Measurements from ENCODE around the gene SPTBN5. TPM values are rescaled to one million over a fixed set of nuclear protein-coding genes. Genes with fewer than 3 reads are reported as not detected.

The SPTBN5 gene
- total RNA-seq, 1 experiment from 2014 or later, result 1.2 TPM

DNA sequence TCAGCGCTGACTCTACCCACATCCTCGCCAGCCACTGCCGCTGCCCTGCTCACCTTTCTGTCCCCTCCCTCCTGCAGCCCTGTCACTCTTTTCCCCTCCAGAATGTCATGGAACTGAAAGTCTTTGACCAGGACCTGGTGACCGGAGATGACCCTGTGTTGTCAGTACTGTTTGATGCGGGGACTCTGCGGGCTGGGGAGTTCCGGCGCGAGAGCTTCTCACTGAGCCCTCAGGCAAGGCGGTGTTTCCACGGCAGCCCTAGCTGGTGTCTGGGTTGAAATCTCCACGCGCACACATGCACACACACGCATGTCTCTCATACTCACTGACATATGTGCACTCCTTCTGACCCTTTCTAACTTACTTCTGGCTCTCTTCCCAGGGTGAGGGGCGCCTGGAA is 53.2 kb downstream of the SPTBN5 start (continued):
- no peak for TF ChIP-seq SMAD4 (CRISPR knock-in tag; IDR thresholded peaks at IDR 0.05)
- TF ChIP-seq, protein P1, sequence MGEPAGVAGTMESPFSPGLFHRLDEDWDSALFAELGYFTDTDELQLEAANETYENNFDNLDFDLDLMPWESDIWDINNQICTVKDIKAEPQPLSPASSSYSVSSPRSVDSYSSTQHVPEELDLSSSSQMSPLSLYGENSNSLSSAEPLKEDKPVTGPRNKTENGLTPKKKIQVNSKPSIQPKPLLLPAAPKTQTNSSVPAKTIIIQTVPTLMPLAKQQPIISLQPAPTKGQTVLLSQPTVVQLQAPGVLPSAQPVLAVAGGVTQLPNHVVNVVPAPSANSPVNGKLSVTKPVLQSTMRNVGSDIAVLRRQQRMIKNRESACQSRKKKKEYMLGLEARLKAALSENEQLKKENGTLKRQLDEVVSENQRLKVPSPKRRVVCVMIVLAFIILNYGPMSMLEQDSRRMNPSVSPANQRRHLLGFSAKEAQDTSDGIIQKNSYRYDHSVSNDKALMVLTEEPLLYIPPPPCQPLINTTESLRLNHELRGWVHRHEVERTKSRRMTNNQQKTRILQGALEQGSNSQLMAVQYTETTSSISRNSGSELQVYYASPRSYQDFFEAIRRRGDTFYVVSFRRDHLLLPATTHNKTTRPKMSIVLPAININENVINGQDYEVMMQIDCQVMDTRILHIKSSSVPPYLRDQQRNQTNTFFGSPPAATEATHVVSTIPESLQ (CRISPR knock-in tag; IDR thresholded peaks at IDR 0.05), result no peak
- no peak for TF ChIP-seq ZNF416 (CRISPR knock-in tag; IDR thresholded peaks at IDR 0.05)
- TF ChIP-seq, protein P2, sequence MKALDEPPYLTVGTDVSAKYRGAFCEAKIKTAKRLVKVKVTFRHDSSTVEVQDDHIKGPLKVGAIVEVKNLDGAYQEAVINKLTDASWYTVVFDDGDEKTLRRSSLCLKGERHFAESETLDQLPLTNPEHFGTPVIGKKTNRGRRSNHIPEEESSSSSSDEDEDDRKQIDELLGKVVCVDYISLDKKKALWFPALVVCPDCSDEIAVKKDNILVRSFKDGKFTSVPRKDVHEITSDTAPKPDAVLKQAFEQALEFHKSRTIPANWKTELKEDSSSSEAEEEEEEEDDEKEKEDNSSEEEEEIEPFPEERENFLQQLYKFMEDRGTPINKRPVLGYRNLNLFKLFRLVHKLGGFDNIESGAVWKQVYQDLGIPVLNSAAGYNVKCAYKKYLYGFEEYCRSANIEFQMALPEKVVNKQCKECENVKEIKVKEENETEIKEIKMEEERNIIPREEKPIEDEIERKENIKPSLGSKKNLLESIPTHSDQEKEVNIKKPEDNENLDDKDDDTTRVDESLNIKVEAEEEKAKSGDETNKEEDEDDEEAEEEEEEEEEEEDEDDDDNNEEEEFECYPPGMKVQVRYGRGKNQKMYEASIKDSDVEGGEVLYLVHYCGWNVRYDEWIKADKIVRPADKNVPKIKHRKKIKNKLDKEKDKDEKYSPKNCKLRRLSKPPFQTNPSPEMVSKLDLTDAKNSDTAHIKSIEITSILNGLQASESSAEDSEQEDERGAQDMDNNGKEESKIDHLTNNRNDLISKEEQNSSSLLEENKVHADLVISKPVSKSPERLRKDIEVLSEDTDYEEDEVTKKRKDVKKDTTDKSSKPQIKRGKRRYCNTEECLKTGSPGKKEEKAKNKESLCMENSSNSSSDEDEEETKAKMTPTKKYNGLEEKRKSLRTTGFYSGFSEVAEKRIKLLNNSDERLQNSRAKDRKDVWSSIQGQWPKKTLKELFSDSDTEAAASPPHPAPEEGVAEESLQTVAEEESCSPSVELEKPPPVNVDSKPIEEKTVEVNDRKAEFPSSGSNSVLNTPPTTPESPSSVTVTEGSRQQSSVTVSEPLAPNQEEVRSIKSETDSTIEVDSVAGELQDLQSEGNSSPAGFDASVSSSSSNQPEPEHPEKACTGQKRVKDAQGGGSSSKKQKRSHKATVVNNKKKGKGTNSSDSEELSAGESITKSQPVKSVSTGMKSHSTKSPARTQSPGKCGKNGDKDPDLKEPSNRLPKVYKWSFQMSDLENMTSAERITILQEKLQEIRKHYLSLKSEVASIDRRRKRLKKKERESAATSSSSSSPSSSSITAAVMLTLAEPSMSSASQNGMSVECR (CRISPR knock-in tag; IDR thresholded peaks at IDR 0.05; ENCODE audit: borderline replicate concordance), result no peak
- no peak for TF ChIP-seq ATF1 (CRISPR knock-in tag; IDR thresholded peaks at IDR 0.05)
- no peak for TF ChIP-seq NR1H2 (CRISPR knock-in tag; IDR thresholded peaks at IDR 0.05)
- no peak for TF ChIP-seq CBFB (CRISPR knock-in tag; IDR thresholded peaks at IDR 0.05; ENCODE audit: low read depth)
- TF ChIP-seq, protein P3, sequence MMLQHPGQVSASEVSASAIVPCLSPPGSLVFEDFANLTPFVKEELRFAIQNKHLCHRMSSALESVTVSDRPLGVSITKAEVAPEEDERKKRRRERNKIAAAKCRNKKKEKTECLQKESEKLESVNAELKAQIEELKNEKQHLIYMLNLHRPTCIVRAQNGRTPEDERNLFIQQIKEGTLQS (CRISPR knock-in tag; conservative IDR thresholded peaks at IDR 0.05), result no peak
- no peak for TF ChIP-seq RELA (CRISPR knock-in tag; IDR thresholded peaks at IDR 0.05; ENCODE audit: borderline replicate concordance)
- TF ChIP-seq ZNF263 (CRISPR knock-in tag; IDR thresholded peaks at IDR 0.05; ENCODE audit: low read depth), result no peak
- TF ChIP-seq RORB (CRISPR knock-in tag; IDR thresholded peaks at IDR 0.05), result no peak
- TF ChIP-seq ZNF671 (CRISPR knock-in tag; IDR thresholded peaks at IDR 0.05), result no peak
- TF ChIP-seq ZNF121 (CRISPR knock-in tag; IDR thresholded peaks at IDR 0.05), result no peak
- TF ChIP-seq, protein P4, sequence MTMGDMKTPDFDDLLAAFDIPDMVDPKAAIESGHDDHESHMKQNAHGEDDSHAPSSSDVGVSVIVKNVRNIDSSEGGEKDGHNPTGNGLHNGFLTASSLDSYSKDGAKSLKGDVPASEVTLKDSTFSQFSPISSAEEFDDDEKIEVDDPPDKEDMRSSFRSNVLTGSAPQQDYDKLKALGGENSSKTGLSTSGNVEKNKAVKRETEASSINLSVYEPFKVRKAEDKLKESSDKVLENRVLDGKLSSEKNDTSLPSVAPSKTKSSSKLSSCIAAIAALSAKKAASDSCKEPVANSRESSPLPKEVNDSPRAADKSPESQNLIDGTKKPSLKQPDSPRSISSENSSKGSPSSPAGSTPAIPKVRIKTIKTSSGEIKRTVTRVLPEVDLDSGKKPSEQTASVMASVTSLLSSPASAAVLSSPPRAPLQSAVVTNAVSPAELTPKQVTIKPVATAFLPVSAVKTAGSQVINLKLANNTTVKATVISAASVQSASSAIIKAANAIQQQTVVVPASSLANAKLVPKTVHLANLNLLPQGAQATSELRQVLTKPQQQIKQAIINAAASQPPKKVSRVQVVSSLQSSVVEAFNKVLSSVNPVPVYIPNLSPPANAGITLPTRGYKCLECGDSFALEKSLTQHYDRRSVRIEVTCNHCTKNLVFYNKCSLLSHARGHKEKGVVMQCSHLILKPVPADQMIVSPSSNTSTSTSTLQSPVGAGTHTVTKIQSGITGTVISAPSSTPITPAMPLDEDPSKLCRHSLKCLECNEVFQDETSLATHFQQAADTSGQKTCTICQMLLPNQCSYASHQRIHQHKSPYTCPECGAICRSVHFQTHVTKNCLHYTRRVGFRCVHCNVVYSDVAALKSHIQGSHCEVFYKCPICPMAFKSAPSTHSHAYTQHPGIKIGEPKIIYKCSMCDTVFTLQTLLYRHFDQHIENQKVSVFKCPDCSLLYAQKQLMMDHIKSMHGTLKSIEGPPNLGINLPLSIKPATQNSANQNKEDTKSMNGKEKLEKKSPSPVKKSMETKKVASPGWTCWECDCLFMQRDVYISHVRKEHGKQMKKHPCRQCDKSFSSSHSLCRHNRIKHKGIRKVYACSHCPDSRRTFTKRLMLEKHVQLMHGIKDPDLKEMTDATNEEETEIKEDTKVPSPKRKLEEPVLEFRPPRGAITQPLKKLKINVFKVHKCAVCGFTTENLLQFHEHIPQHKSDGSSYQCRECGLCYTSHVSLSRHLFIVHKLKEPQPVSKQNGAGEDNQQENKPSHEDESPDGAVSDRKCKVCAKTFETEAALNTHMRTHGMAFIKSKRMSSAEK (CRISPR knock-in tag; IDR thresholded peaks at IDR 0.05; ENCODE audit: borderline replicate concordance), result no peak
- no peak for TF ChIP-seq NR2C2 (CRISPR knock-in tag; IDR thresholded peaks at IDR 0.05)
- TF ChIP-seq, protein P5, sequence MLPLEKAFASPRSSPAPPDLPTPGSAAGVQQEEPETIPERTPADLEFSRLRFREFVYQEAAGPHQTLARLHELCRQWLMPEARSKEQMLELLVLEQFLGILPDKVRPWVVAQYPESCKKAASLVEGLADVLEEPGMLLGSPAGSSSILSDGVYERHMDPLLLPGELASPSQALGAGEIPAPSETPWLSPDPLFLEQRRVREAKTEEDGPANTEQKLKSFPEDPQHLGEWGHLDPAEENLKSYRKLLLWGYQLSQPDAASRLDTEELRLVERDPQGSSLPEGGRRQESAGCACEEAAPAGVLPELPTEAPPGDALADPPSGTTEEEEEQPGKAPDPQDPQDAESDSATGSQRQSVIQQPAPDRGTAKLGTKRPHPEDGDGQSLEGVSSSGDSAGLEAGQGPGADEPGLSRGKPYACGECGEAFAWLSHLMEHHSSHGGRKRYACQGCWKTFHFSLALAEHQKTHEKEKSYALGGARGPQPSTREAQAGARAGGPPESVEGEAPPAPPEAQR (CRISPR knock-in tag; IDR thresholded peaks at IDR 0.05), result no peak
